VCaP (cell line): ENCODE measurements around the gene ANKS6.

ENCODE experiments used
- H3K27ac ChIP-seq: fragments of 450-650 bp; 2 replicates; pipeline ENCODE4 v1.5.1; 2017
- CTCF ChIP-seq: fragments of 450-650 bp; conservative IDR thresholded peaks from 2 replicates; pipeline ENCODE4 v1.5.1; 2017; ENCODE audit warnings: mild to moderate bottlenecking, moderate library complexity

The ANKS6 gene

DNA sequence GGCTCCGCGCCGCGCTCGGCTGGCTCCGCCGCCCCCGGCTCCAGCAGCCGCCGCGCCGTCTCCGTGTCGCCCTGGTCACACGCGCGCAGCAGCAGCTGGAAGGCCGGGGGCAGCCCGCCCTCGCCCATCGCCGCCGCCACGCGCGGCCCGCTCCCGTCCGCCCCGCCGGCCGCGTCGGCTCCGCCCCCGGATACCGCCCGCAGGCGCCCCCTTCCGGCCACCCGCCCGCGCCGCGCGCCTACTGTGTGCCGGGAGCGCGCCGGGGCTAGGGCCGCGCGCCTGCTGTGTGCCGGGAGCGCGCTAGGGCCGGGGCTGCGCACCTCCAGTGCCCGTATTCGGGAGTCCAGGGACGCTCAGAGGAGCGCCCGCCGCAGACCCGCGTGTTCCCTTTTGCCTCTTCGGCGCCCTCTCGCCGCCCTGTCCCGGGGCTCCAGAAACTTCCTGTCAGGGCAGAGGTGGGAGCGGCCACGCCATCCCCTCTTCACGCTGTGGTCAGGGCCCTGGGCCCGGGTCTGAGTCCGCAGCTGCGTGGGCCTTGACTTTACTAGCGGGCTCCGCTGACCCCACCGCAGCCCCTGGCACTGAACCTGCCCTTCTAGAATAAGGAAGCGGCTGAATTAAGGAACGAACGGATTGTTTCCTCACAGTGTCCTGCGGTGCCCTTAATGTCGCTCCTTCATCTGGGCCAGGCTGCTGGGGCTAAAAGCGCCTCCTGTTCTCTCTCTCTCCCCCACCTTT lies at the start of gene ANKS6:
Gene ANKS6 (minus strand): TSS at position 192 of the 738 bp plus-strand sequence. CDS start 64 bp downstream, at position 128.
- peak; percentile 89 for TF ChIP-seq CTCF
- peak within 1 kb of the TSS; percentile 79 for H3K27ac ChIP-seq

GRCh38 chr9:98846081-98846480 lies 49.7 kb upstream of the ANKS6 start:
- no peak for TF ChIP-seq CTCF
- H3K27ac ChIP-seq = no peak overlapping the region

DNA sequence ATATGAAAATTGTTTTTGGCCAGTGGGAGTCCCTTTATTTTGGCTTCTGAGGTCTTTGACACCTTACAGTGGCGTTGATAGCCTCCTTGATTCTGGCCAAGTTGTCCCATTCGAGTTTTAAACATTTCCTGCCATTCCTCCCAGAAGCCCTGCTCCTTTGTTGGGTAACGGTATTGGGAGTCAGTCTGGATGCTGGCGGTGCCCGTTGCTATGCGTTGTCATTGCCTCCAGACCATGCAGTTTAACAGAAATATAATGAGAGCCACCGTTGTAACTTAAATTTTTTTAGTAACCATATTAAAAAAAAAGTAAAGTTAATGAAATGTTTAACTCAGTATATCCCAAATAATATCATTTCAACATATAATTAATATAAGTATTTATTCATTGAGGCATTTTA lies 46.2 kb upstream of the ANKS6 start:
- H3K27ac ChIP-seq = no peak overlapping the region
- TF ChIP-seq CTCF = no peak

DNA sequence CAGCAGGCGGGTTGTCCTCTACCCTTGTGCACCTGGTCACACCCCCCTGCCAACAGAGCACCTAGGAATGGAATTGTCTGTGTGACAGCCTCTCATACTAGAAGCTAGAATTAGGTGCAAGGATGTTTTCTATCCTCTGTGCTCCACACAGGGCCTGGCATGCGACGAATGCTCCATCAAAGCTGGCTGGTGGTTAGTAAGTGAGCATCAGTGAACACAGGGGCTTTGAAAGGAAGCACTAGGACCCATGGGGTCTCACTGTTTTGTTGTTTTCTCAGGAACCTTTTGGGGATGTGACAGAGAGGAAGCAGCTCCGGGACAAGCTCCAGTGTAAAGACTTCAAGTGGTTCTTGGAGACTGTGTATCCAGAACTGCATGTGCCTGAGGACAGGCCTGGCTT lies 43.4 kb upstream of the ANKS6 start:
- no peak overlapping the region for H3K27ac ChIP-seq
- no peak for TF ChIP-seq CTCF

DNA sequence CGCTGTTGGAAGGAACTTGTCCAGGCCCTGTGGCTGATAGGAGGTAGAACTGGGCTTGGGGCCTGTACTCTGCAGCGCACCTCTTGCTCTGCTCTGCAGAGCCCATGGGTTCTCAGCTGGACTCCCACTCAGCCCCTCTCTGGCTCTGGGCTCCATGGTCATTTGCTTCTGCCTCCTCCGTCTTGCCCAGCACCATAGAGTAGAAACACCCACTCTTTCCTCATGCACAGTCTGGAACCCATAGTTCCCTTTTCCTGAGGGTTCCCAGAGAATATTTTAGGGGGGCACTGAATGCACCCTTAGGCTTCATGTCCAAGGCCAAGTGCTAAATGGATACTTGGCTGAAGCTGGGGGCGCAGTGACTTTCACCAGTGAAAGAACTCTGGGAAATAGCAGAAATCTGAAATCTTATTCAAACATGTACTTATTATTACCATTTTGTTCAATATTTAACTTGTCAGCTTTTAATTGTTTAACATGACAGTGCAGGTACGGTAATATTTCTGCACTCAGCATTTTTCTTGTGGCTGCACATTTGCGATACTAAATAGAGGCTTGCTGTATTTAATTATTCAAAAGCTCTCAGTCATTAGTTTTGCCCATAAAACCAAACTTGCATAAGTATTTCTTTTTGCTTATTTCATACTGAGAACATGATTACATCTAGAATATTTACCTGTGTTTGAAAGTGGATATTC lies 42.7 kb upstream of the ANKS6 start:
- TF ChIP-seq CTCF = no peak

DNA sequence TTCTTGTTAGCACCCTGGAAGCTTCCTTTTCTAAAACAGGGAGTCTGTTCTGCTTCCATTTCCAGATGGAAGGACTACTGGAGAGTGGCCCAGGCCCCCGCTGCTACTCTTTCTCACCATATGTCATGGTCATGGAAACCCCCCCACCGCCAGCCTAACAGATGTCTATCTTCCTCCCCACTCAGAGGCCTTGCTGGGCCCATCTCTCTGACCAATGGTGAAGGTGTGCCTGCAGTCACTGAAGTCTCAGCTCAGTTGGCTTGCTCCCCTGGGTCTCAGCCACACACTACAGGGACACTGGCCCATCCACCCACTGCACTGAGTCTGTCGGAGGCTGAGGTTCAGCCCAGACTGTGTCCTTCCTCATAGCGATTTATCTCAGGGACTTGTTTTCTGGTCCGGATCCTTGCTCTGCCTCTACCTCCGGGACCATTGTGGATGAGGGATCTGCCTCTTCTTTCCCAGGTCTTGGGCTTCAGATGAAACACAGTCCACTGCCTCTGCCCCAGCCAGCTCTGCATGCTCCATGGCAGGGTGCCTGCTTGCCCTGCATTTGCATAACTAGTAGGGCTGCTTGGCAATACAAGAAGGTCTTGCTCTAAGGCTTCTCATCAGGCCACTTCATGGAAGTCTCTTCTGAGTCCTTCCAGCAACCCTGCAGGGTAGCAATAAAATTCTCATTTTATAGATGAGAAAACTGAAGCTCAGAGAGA lies 42.0 kb upstream of the ANKS6 start:
- H3K27ac ChIP-seq = no peak overlapping the region
- no peak for TF ChIP-seq CTCF

More for the DNA sequence above, 42.7 kb upstream of the ANKS6 start:
- no peak overlapping the region for H3K27ac ChIP-seq

- TF ChIP-seq CTCF = no peak
- H3K27ac ChIP-seq = no peak overlapping the region
Observed at GRCh38 chr9:98837516-98837915, 41.2 kb upstream of the ANKS6 start.
